H54 (cell line): ENCODE data around the gene RSPH1.

Source experiments
- DNase-seq: peaks from one replicate; pipeline ENCODE4 v3.0.0; 2011; ENCODE audit warnings: low spot score, mixed read lengths; ENCODE audit not compliant: insufficient read length
- FAIRE-seq: peaks from 3 replicates; lab custom pipeline; 2011; peaks lifted over from hg19 to GRCh38; lab: Jason Lieb, UNC
- POLR2A ChIP-seq: IDR thresholded peaks from 2 replicates; pipeline ENCODE4 v1.6.1; 2011; ENCODE audit warnings: low read depth, mild to moderate bottlenecking, low read length

RSPH1 gene

DNA sequence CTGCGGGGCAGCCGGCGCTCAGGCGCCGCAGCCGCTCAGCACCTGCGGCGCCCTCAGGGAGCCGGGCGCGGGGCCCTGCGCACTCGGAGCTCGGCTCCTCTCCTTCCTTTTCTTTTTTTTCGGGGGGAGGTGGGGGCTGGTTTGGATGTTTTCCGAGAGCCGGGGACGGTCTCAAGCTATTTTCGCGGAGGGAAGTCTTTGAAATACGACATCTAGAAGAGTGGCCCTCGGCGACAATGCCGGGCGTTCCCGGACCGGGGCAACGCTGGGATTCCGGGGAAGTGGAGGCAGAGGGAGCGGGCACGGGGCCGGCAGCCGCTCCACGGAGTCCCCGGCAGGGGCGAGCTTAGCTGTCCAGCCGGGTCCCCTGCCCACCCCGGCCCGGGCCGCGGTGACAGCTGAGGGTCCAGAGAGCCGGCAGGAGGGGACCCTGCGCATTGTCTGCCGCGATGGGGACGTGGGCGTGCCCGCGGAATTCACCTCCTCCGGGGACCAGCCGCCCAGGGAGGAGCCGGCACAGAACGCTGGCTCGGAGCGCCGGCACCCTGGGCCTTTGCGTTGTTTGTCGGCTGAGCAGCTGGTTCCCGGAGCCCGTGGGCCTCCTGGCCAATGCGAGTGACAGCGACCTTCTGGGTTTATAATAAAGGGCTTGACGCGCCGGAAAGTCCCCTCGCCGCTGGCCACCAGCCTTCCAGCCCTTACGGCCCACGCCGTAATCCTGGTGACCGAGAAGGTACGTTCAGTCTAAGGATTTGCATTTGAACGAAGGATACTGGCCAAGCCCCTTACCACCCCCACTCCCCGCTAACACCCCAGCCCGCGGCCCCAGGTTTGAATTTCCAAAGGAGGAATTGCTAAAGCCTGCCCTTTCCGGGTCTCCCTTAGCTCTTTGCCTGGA is 18.2 kb upstream of the RSPH1 start:
- FAIRE-seq (no peak), DNase-seq (no peak)

DNA sequence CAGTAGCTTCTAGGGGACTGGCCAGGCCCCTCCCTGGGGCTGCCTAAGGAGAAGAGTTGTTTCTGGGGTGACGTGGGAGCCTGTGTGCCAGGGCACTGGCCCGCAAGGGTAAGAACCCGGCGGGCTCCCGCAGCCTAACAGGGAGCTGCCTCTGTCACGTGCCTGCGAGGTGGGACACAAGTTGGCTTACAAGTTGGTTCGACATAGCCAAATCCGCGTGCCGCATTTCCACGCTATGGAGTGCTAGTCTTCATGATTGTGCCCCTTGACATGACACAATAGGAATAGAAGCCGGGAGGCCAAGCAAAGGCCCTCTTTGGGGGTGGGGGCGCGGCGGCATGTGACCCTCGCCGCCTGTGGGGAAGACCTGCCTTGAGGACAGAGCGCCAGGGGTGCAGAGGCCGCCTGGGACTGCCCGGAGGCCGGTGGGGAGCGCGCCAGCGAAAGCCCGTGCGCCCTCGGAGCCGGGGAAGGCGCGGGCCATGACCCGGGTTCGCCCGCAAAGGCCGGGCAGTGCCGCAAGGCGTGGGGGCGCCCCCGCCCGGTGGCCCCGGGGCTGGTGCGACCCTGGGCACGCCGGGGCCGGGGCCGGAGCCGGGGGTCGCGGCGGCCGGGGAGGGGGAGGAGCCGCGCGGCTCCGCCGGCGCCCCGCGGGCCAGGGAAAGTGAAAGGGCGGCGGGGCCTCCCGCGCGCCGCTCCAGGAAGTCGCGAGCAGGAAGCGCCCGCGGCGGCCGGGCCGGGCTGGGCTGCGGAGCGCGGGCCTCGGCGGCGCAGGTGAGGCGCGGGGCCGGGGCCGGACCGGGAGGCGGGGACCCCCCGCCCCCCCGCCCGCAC is 17.3 kb upstream of the RSPH1 start, which contains the start of gene SLC37A1:
SLC37A1 (plus strand) TSS at position 702 of the 834 bp plus-strand sequence. CDS start 4,603 bp downstream, outside the sequence.
- 0 out of 2 replicates have a peak, but pooled peaks have one; percentile 19 for TF ChIP-seq POLR2A
- FAIRE-seq (no peak), DNase-seq (no peak)

More for the DNA sequence above, 18.2 kb upstream of the RSPH1 start:
- TF ChIP-seq POLR2A: no peak

DNA sequence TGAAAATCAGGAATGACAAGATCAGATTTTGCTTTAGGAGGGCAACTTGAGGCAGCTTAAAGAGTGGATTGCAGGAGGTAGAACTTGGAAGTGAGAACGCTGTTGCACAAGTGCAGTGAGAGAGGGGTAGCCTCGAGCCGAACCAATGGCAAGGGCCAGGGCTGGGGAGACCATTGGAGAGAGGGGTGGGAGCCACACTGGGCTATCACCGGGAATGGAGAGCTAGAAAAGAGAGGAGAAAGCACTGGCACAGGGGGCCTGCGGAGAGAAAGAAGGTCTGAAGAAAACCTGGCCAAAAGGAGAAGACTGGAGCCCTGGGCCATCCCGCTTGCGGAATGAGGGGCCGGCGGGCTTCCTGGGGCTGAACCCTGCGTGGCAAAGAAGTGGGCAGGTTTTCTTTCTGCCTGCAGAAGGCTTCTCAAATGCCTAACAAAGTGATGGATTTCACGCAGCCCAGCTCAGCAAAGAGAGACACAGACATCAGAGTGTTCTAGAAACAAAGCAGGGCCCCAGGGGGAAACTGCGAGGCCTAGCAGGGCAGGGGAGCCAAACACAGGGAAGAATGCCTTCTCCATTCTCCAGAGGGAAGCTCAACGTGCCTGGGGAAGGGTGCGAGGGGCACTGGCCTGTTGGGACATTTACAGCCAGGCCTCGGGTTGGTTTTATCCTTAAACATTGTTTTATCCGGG is 16.5 kb upstream of the RSPH1 start:
- FAIRE-seq (no peak), DNase-seq (no peak)
- TF ChIP-seq POLR2A: no peak

DNA sequence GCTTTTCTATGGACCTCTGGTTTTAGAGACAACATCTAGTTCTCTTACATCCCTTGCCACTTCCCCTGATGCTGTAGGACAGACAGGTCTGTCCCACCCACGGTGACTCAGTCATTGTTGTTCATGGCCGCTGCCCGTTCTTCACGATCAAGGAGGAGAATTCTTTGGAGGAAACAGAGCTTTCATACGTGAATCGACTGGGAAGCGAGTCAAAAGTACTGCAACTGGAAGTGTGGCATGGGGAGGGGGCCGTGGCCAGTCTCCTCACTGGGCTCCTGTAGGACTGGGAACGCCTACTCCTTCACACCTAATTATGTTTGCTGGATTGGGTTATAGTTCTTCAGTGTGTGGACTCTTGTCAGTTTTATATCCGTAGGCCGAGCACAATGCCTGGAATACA is 13.2 kb upstream of the RSPH1 start:
- DNase-seq (no peak), FAIRE-seq (no peak)
- no peak for TF ChIP-seq POLR2A

DNA sequence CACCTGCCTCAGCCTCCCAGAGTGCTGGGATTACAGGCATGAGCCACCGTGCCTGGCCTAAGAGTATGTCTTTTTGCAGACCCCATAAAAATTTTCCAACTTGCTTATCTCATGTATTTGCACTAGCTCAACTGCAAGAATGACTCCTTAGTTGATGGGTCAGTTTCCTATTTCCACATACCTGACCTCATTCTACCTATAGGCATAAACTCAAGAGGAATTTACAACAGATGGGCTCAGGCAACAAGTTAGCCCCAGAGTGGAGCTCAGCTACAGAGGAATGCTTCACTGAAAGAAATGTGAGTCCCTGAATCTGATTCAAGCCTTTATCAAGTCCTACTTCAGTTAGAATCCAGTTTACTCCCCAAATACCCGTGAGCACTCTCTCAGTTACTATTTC is 12.3 kb upstream of the RSPH1 start:
- no peak for DNase-seq
- no peak for FAIRE-seq
- no peak for TF ChIP-seq POLR2A

DNA sequence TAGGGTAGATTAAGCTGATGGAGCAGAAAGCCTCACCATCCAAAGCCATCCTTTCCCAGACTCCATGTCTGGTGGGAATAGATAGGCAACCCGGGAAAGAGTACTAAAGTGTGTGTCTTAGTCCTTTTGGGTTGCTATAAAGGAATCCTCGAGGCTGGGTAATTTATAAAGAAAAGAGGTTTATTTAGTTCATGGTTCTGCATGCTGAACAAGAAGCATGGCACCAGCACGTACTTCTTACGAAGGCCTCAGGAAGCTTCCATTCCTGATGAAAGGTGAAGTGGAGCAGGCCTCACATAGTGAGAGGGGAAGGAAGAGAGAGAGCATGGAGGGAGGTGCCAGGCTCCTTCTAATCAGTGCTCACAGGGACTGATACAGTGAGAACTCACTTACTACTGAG is 11.4 kb upstream of the RSPH1 start:
- DNase-seq (no peak), FAIRE-seq (no peak)
- TF ChIP-seq POLR2A: no peak

DNA sequence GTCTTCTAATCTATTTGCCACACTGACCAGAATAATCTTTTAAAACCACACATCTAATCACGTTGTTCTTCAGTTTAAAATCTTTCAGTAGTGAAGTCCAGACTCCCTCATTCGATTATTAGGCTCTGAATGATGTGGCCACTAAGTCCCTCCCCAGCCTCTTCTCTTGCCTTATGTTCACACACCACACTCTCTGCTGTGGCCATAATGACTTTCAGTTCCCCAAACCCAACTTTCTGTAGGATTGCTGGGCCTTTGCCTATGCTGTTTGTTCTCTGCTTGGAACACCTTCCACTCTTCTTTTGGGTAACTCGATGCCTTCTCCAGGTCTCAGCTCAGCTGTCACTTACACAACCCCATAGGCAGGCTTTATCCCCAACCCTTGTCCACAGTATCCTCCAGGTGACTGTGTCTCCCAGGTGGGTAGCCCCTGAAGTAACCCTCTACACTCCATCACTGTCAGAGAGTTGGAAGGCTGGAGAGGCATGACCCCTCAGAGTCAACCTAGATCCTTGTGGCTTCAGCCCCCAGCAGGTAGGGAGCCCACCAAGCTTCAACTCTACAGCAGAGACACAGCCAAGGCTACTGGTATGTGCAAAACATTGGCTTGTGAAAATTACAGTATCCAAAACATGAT is 9.2 kb upstream of the RSPH1 start:
- FAIRE-seq (no peak), DNase-seq (no peak)
- no peak for TF ChIP-seq POLR2A

DNA sequence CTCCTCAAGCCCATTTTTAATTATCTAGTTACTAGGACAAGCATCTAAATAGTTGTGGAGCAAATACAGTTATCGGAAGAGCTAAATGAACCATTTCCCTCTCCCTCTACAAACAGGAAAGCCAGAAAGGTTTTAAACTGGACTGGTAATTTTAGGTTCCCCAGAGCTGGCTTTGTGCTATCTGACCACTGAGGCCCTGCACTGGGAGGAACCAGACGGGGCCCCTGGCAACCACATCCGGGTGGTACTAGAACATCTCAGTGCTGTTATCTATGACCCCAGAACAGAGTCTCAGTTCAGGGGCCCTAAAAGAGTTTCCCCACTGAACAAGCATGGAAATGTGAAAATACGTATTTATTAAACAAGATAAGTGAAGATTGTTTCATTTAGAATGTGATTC is 7.7 kb upstream of the RSPH1 start:
- FAIRE-seq: no peak

DNA sequence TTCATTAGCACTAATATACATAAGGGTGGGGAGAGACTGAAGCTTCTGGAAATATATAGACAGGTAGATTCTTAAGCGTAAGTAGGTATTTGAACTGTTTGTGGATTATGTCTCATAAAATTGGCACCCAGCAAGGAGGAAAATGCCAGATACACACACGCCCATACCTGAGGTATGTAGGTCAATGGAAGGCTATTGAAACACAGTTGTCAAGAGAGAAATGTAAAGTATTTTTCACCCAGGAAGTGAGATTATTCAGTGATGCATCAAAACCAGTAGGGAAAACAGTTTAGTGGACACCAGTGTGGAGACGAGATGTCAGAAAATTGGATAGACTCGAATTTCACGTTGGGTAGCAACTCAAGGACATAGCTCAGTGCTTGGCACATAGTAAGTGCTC is 4.7 kb upstream of the RSPH1 start:
- DNase-seq (no peak), FAIRE-seq (no peak)
- TF ChIP-seq POLR2A: no peak

More for the DNA sequence above, 7.7 kb upstream of the RSPH1 start:
- TF ChIP-seq POLR2A: no peak
- no peak for DNase-seq

DNA sequence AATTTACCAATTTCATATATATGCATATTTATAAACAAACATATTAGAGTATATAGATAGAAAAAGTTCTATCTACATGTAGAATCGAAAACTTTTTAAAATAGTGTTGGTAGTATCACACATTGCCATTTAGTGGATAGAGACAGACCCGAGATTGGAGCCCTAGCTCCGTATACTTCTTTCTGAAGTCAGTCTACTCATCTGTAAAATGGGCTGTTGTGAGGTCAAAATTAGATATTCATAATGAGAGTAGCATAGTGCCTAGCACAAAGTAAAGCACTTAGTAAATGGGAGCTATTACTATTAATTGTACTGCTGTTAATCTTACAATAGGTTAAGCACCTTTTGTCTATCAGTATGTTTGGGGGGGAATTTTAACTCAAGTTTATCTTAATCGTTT is 4.2 kb upstream of the RSPH1 start:
- DNase-seq (no peak), FAIRE-seq (no peak)
- TF ChIP-seq POLR2A: no peak

DNA sequence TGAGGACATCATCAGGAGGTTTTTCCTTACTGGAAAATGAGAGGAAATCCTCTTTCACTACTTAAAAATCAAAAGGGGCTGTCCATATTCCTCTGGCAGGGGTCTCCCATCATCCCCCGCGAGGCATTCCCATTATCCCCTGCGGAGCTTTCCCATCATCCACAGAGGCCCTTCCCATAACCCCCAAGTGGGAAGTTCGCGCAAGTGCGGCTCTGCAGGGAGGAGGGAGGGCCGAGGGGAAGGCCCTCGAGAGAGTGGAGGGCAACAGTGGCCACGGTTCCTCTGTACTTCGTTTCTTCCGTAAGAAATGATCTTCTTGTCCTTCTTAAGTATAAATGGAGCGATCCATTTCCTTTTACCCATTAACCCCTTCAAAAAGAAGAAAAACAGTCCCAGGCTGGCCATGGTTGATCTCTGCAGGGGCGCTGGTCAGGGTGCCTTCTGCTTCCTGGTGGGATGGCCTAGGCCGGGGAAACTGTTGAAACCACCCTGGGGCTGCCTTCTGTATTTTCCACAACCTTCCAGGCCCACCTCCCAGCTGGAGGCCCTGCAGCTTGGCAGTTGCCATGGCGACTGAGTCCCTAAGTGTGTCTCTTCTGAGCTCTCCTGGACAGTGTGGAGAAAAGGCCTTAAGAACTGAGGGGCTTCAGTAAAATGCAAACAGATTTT is 3.6 kb upstream of the RSPH1 start:
- no peak for DNase-seq
- FAIRE-seq: no peak
- TF ChIP-seq POLR2A: no peak

DNA sequence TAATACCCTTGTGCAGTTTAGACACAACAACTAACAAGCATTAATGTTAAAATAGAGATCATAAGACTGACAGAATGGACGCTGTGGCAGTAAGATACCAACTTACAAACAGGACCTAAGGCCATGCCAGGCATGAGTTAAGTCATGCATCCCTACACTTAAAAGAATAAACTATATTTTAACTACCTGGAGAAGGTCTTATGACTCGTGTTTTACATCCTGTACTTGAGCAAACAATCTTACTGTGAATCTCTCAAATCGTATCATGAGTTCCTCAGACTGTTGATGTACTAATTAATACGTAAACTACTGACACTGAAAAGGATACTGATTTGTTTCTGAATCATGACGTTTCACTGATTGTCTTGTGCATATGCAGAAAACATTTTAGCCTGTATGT is 2.0 kb upstream of the RSPH1 start:
- DNase-seq: no peak
- TF ChIP-seq POLR2A: no peak
- FAIRE-seq: no peak

DNA sequence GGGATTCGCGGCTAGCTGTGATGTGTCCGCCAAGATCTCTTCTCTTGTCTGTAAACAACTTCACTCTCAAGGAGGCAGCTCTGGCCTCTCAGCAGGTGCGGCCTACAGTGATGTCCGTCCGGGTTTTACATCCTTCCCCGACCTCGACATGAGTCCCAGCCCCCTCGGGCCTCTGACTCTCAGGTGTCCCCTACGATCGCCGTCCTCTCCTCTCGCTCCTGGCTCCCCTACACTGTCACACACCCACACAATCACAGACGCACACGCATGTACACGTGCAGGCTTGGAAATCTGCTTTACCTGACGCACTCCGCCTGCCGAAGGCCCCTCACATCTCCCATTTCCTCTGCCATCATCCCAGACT is 797 bp upstream of the RSPH1 start:
- FAIRE-seq: no peak
- no peak for TF ChIP-seq POLR2A
- DNase-seq: no peak
